Osteoblast (primary cell): ENCODE data around the gene RASSF5. TPM values are rescaled to one million over a fixed set of nuclear protein-coding genes. Genes with fewer than 3 reads are reported as not detected.
A peak's percentile ranks its signal among the peaks of the same experiment; 100 is the strongest.

Source experiments
- DNase-seq: peaks from one replicate; pipeline ENCODE4 v3.0.0; 2011; ENCODE audit warnings: low spot score, mixed read lengths; ENCODE audit not compliant: insufficient read length; ENCODE audit errors: missing footprints
- H2AFZ ChIP-seq: 2 replicates; pipeline ENCODE4 v1.6.0; 2011; ENCODE audit warnings: mild to moderate bottlenecking, low read length
- H3K27ac ChIP-seq: 2 replicates; pipeline ENCODE4 v1.5.1; 2011; ENCODE audit warnings: mild to moderate bottlenecking, low read depth, low read length, moderate library complexity
- H3K27me3 ChIP-seq: 2 replicates; pipeline ENCODE4 v1.6.0; 2012; ENCODE audit warnings: mild to moderate bottlenecking, control low read depth, inconsistent platforms, low read length, moderate library complexity; ENCODE audit not compliant: insufficient read depth
- H3K36me3 ChIP-seq: 2 replicates; pipeline ENCODE4 v1.5.1; 2011; ENCODE audit warnings: mild to moderate bottlenecking, low read length, control low read depth, moderate library complexity; ENCODE audit not compliant: insufficient read depth
- H3K4me1 ChIP-seq: 2 replicates; pipeline ENCODE4 v1.5.1; 2011; ENCODE audit warnings: mild to moderate bottlenecking, low read length, control low read depth, moderate library complexity; ENCODE audit not compliant: insufficient read depth
- H3K4me2 ChIP-seq: 2 replicates; pipeline ENCODE4 v1.6.0; 2011; ENCODE audit warnings: mild to moderate bottlenecking, low read length; ENCODE audit not compliant: insufficient read depth
- H3K4me3 ChIP-seq: fragments of 200-600 bp; sonication (generic); 3 replicates; pipeline ENCODE4 v1.5.1; 2012; ENCODE audit warnings: mild to moderate bottlenecking, low read length, inconsistent platforms; ENCODE audit not compliant: insufficient read depth
- H3K79me2 ChIP-seq: 2 replicates; pipeline ENCODE4 v1.6.0; 2012; ENCODE audit warnings: mild to moderate bottlenecking, low read length, control low read depth, inconsistent platforms; ENCODE audit not compliant: insufficient read depth
- H3K9me3 ChIP-seq: 2 replicates; pipeline ENCODE4 v1.5.1; 2011; ENCODE audit warnings: low read depth, low read length, control low read depth
- H4K20me1 ChIP-seq: 2 replicates; pipeline ENCODE4 v1.6.0; 2012; ENCODE audit warnings: mild to moderate bottlenecking, low read length, control low read depth; ENCODE audit not compliant: insufficient read depth
- CTCF ChIP-seq: IDR thresholded peaks from 2 replicates; pipeline ENCODE4 v1.5.1; 2011; ENCODE audit warnings: mild to moderate bottlenecking, low read depth, low read length, moderate library complexity; ENCODE audit errors: extremely low read depth
- total RNA-seq: library from RNA; depleted of rRNA; stranded (reverse); fragments of >200 nt; gene quantifications from 2 replicates; pipeline ENCODE4 v1.2.3, GENCODE V29; 2012

RASSF5 gene
- total RNA-seq, 1 donor, result 0.72 TPM

- no peak overlapping the region for H3K4me3 ChIP-seq
- H2AFZ ChIP-seq, result no peak overlapping the region
- H3K4me1 ChIP-seq, result peaks cover 41% of the 10 kb centered on the region
- no peak overlapping the region for H3K4me2 ChIP-seq
- H3K36me3 ChIP-seq, result peaks cover 10% of the 10 kb centered on the region
- no peak for DNase-seq
- peaks cover 8% of the 10 kb centered on the region for H3K27me3 ChIP-seq
- H3K79me2 ChIP-seq, result no peaks in the 10 kb centered on the region
- no peak for TF ChIP-seq CTCF
- H4K20me1 ChIP-seq, result no peaks in the 10 kb centered on the region
- no peak overlapping the region for H3K27ac ChIP-seq
- no peaks in the 10 kb centered on the region for H3K9me3 ChIP-seq
These were observed 79.4 kb downstream of the RASSF5 start for GRCh38 chr1:206586501-206587445.

- Histone ChIP-seq H3K9me3 (no peaks in the 10 kb centered on the region), H3K27me3 (peaks cover 2% of the 10 kb centered on the region), H3K27ac (peak overlapping the region; percentile 85), H2AFZ (no peak overlapping the region), H3K4me3 (no peak overlapping the region), H3K4me2 (no peak overlapping the region), H4K20me1 (no peaks in the 10 kb centered on the region), H3K79me2 (no peaks in the 10 kb centered on the region), H3K4me1 (peaks cover 41% of the 10 kb centered on the region), H3K36me3 (peaks cover 10% of the 10 kb centered on the region)
- no peak for DNase-seq
- TF ChIP-seq CTCF, result no peak
These were observed 80.6 kb downstream of the RASSF5 start for GRCh38 chr1:206587904-206588303.

GRCh38 chr1:206588492-206588891 lies 81.2 kb downstream of the RASSF5 start:
- H3K4me3 ChIP-seq, result no peak overlapping the region
- H2AFZ ChIP-seq, result no peak overlapping the region
- H3K36me3 ChIP-seq, result peaks cover 11% of the 10 kb centered on the region
- peak overlapping the region; percentile 62 for H3K4me2 ChIP-seq
- no peak for DNase-seq
- H3K27ac ChIP-seq, result peak overlapping the region; percentile 85
- no peaks in the 10 kb centered on the region for H3K79me2 ChIP-seq
- TF ChIP-seq CTCF, result no peak
- no peaks in the 10 kb centered on the region for H3K9me3 ChIP-seq
- no peaks in the 10 kb centered on the region for H3K27me3 ChIP-seq
- peaks cover 41% of the 10 kb centered on the region for H3K4me1 ChIP-seq
- no peaks in the 10 kb centered on the region for H4K20me1 ChIP-seq

GRCh38 chr1:206589206-206589605 lies 81.9 kb downstream of the RASSF5 start:
- no peak overlapping the region for H3K4me3 ChIP-seq
- peaks cover 17% of the 10 kb centered on the region for H3K36me3 ChIP-seq
- no peaks in the 10 kb centered on the region for H3K79me2 ChIP-seq
- H3K4me2 ChIP-seq, result peak overlapping the region; percentile 62
- peak; percentile 96 for DNase-seq
- H3K27me3 ChIP-seq, result no peaks in the 10 kb centered on the region
- no peak overlapping the region for H2AFZ ChIP-seq
- H3K9me3 ChIP-seq, result no peaks in the 10 kb centered on the region
- peak overlapping the region; percentile 85 for H3K27ac ChIP-seq
- H3K4me1 ChIP-seq, result peaks cover 41% of the 10 kb centered on the region
- TF ChIP-seq CTCF, result no peak
- no peaks in the 10 kb centered on the region for H4K20me1 ChIP-seq
